Stimulated activated CD8-positive, alpha-beta memory T cell treated with anti-CD3 and anti-CD28 coated beads, Interleukin-4, amount 100 ng/mL, for 4 hours (primary cell): ENCODE data around the gene TSPEAR.
"Not testable (repeated sequence)": the region's sequence is repeated elsewhere in the genome, so short reads cannot be mapped to it uniquely, and the experiment has no call there.

ENCODE experiments used
- DNase-seq, 2 donors: peaks; one replicate each; pipeline ENCODE4 v3.0.0-alpha.2; 2020; ENCODE audit warnings: low read depth in 2 of 2, low spot score in 1 of 2

Gene TSPEAR

GRCh38 chr21:44703731-44704635 lies 7.4 kb downstream of the TSPEAR start:
- no peak for DNase-seq

- DNase-seq, result no peak
Measured at GRCh38 chr21:44702973-44703730, 8.2 kb downstream of the TSPEAR start.

- DNase-seq, result no peak
Measured at GRCh38 chr21:44702111-44702972, 9.0 kb downstream of the TSPEAR start.

- DNase-seq, result no peak
Measured at GRCh38 chr21:44701541-44701940, 9.8 kb downstream of the TSPEAR start.

- DNase-seq, result no peak
Measured at GRCh38 chr21:44701023-44701400, 10.4 kb downstream of the TSPEAR start.

- no peak for DNase-seq
Measured at GRCh38 chr21:44700101-44701022, 11.0 kb downstream of the TSPEAR start.

- DNase-seq, result no peak
Measured at GRCh38 chr21:44699502-44700001, 11.8 kb downstream of the TSPEAR start.

GRCh38 chr21:44697811-44698734 lies 13.3 kb downstream of the TSPEAR start:
- no peak for DNase-seq

GRCh38 chr21:44697172-44697810 lies 14.1 kb downstream of the TSPEAR start, which contains the start of gene KRTAP10-12:
KRTAP10-12 (plus strand) TSS chr21:44697172; CDS start chr21:44697202, 30 bp downstream.
- DNase-seq, result not testable (repeated sequence)

GRCh38 chr21:44696572-44696971 lies 14.8 kb downstream of the TSPEAR start:
- no peak for DNase-seq

- no peak for DNase-seq
Measured at GRCh38 chr21:44695641-44696040, 15.7 kb downstream of the TSPEAR start.

GRCh38 chr21:44695184-44695583 lies 16.2 kb downstream of the TSPEAR start:
- no peak for DNase-seq

- DNase-seq, result no peak
Measured at GRCh38 chr21:44694776-44695175, 16.6 kb downstream of the TSPEAR start.

GRCh38 chr21:44692798-44693512 lies 18.4 kb downstream of the TSPEAR start:
- DNase-seq, result no peak

- DNase-seq, result no peak
Measured at GRCh38 chr21:44691686-44692085, 19.7 kb downstream of the TSPEAR start.

- not testable (repeated sequence) for DNase-seq
Measured at GRCh38 chr21:44689740-44690139, 21.6 kb downstream of the TSPEAR start.

GRCh38 chr21:44687671-44688070 lies 23.7 kb downstream of the TSPEAR start:
- DNase-seq, result no peak
